GM11168 (cell line): ENCODE results near the gene DUSP16.
"Not testable (repeated sequence)": the region's sequence is repeated elsewhere in the genome, so short reads cannot be mapped to it uniquely, and the experiment has no call there.

Experiments
- in situ Hi-C: fragments of 300-500 bp; cut with MboI; formaldehyde crosslinking; loops from one replicate; pipeline ENCODE4 v1.12.0; 2022; ENCODE audit warnings: low sequenced_read_pairs; ENCODE audit not compliant: unreplicated experiment

Gene DUSP16

GRCh38 chr12:12474931-12475795 is 87.5 kb downstream of the DUSP16 start:
- in situ Hi-C loops: no loop called here

DNA sequence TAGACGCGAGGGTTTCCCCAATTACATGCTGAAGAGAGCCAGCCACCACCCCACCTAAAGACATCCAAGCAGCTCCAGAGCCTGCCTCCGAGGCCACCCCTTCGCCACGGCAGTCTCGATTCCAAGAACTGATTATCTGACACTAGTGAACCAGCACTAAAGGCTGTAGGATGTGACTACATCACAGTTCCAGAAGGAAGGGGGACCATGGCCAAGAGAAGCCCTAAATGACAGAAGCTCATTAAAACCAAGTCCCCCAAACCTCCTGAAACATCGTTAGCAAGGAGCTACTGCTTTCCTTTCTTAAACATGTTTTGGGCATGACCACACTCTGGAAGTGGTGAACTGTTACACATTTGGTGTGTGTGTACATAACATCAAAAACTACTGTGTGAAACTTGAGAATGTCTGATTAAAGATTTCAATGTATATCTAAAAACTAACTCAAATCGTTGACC is 88.2 kb downstream of the DUSP16 start:
- in situ Hi-C loops: no loop called here

GRCh38 chr12:12473223-12473622 is 89.4 kb downstream of the DUSP16 start:
- in situ Hi-C loops: no loop called here

- in situ Hi-C loops: not testable (repeated sequence)
Observed at GRCh38 chr12:12471982-12472961, 90.4 kb downstream of the DUSP16 start.

DNA sequence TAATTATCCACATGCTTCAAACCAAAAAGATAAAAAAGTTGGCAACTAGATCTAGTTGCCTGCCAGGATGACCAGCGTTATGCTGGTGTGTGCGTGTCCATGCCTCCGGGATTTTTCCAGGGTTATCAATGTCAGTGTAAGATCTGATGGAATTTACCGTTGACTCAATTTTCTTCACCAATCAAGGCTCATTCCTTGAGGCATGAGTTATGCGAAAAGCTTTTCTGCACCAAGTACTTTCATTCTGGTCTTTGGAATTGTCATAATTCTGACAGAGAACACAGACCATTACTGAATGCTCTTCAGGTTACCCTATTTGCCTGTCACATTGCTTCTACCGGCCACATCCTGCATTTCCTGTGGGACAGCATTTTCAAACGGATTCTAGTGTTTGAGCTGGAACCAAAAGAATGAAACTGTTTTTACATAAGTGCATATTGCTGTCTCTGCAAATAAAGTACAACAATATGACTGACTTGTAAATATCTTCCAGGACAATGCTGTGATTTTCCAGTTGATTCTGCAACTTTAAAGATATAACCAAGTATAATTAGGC is 91.8 kb downstream of the DUSP16 start:
- in situ Hi-C loops: no loop called here

GRCh38 chr12:12469386-12469785 is 93.3 kb downstream of the DUSP16 start:
- in situ Hi-C loops: no loop called here

- in situ Hi-C loops: no loop called here
Observed at GRCh38 chr12:12468575-12468974, 94.1 kb downstream of the DUSP16 start.

GRCh38 chr12:12467688-12468261 is 94.9 kb downstream of the DUSP16 start:
- in situ Hi-C loops: no loop called here

GRCh38 chr12:12467264-12467663 is 95.4 kb downstream of the DUSP16 start:
- in situ Hi-C loops: no loop called here

GRCh38 chr12:12466157-12466556 is 96.5 kb downstream of the DUSP16 start:
- in situ Hi-C loops: no loop called here

- in situ Hi-C loops: no loop called here
Observed at GRCh38 chr12:12465522-12465921, 97.1 kb downstream of the DUSP16 start.

GRCh38 chr12:12461923-12462315 is 100.7 kb downstream of the DUSP16 start:
- in situ Hi-C loops: no loop called here

GRCh38 chr12:12460935-12461922 is 101.4 kb downstream of the DUSP16 start:
- in situ Hi-C loops: no loop called here

GRCh38 chr12:12456637-12457036 is 106.0 kb downstream of the DUSP16 start:
- in situ Hi-C loops: no loop called here

- in situ Hi-C loops: no loop called here
Observed at GRCh38 chr12:12454315-12454714, 108.3 kb downstream of the DUSP16 start.

- in situ Hi-C loops: no loop called here
Observed at GRCh38 chr12:12453635-12454034, 109.0 kb downstream of the DUSP16 start.

DNA sequence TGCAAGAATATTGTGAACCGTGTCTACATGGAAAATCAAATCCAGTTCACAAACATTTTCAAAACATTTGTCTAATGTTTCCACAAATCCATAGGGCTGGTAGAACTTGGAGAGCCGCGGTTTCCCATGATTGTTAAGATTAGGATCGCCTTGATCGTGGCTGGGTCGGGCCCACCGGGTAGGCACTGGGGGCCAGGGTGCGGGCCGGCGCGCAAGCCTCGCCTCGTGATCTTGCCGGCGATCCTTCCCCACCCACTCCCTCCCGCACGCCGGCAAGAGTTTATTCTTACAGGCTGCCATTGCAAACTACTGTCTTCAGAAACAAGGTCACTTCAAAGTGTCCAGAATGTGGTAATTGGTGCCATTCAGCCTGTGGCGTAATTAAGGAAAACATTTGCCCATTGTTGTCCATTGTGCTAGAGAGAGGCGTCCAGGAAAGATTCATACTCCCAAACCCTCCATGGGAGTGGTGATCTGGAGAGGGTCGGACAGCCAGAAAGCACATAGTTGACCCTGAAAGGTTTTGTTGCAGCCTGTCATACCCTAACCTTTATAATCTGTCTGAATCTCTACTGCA is 110.2 kb downstream of the DUSP16 start:
- in situ Hi-C loops: no loop called here

GRCh38 chr12:12451098-12451497 is 111.6 kb downstream of the DUSP16 start:
- in situ Hi-C loops: no loop called here

GRCh38 chr12:12450043-12450471 is 112.6 kb downstream of the DUSP16 start:
- in situ Hi-C loops: no loop called here
